Measurements from ENCODE around the gene CNDP1.
"Not testable (repeated sequence)": the region's sequence is repeated elsewhere in the genome, so short reads cannot be mapped to it uniquely, and the experiment has no call there.

Gene CNDP1

GRCh38 chr18:74549591-74550104 lies 15.3 kb downstream of the CNDP1 start:
- DNase-seq: no peak

GRCh38 chr18:74550886-74551285 lies 16.6 kb downstream of the CNDP1 start:
- DNase-seq: no peak

DNA sequence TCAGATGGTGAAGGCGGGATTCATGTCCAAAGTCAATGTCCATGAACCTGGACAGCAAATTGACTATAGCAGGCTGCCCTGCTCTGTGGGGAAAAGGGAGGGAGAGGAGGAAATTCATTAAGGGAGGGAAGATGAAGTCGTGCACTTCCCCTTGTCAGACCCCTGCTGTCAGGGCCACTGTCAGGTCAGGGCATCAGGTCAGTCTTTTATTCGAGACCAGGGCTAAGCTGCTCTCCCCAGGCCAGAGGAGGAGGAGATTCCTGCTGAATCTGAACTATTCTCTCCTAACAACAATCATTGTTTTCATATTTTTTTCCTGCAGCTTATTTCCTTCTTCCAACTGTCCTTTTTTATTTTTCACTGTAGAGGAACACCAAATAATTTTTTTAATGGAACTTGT lies 17.2 kb downstream of the CNDP1 start:
- no peak for DNase-seq

- DNase-seq: peak; percentile 69 to 79
These were observed 17.7 kb downstream of the CNDP1 start for GRCh38 chr18:74551936-74552555.

DNA sequence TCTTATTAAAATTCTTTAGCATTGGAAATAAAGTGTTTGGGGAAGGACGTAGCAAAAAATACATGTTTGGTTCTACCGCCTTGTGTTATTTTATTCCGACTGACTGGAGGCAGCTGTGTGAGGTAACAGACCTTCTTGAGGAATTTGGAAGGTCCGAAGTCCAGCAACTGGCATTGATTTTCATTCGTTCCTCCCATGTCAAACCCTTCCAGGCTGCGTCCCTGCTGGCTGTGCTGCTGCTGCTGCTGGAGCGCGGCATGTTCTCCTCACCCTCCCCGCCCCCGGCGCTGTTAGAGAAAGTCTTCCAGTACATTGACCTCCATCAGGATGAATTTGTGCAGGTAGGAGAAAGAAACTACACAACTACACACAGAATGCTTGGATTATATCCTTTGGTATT lies 21.8 kb downstream of the CNDP1 start:
- DNase-seq: no peak

DNA sequence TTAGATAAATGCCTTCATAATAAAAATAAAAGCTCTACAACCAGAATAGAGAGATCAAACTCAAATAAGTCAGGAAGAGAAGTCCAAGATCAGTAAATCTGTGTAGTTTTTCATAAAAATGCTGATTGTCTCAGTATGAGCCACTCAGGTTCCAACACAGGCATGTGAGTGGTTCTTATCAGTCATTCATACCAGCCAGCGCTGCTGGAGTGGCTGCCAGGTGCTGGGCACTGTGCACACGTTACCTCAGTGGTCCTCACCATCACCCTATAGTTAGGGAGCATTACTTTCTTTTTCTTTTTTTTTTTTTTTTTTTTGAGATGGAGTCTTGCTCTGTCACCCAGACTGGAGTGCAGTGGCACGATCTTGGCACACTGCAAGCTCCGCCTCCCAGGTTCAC lies 23.8 kb downstream of the CNDP1 start:
- no peak for DNase-seq

GRCh38 chr18:74562131-74562730 lies 27.9 kb downstream of the CNDP1 start:
- DNase-seq: no peak

DNA sequence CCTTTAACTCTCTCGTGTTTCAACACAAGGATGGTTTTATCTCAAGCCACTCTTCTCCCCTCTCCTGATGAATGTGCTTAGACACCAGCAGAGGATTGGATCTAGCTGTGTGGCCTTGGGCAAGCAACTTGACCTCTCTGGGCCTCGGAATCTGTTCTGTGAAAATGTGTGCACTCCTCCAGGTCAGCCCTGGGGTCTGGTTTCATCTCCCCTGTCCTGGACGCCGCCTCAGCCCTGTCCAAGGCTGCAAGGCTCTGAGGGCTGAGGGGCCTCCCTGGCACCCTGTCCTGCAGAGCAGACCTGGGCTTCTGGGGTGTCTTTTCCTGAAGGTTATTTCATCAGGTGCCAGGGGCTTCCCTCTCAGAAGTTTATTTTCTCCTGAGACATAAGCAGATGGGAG lies 28.5 kb downstream of the CNDP1 start:
- DNase-seq: no peak

GRCh38 chr18:74563999-74564398 lies 29.7 kb downstream of the CNDP1 start:
- no peak for DNase-seq

DNA sequence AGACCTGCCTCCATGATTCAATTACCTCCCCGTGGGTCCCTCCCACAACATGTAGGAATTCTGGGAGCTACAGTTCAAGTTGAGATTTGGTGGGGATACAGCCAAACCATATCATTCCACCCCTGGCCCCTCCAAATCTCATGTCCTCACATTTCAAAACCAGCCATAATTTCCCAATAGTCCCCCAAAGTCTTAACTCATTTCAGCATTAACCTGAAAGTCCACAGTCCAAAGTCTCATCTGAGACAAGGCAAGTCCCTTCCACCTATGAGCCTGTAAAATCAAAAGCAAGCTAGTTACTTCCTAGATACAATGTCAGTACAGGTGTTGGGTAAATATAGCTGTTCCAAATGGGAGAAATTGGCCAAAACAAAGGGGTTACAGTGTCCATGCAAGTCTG lies 30.9 kb downstream of the CNDP1 start:
- not testable (repeated sequence) for DNase-seq

DNA sequence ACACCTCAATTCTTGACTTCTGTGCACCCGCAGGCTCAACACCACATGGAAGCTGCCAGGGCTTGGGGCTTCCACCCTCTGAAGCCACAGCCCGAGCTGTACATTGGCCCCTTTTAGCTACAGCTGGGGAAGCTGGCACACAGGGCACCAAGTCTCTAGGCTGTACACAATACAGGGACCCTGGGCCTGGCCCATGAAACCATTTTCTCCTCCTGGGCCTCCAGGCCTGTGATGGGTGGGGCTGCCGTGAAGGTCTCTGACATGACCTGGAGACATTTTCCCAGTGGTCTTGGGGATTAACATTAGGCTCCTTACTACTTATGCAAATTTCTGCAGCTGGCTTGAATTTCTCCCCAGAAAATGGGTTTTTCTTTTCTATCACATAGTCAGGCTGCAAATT lies 31.7 kb downstream of the CNDP1 start:
- not testable (repeated sequence) for DNase-seq

DNA sequence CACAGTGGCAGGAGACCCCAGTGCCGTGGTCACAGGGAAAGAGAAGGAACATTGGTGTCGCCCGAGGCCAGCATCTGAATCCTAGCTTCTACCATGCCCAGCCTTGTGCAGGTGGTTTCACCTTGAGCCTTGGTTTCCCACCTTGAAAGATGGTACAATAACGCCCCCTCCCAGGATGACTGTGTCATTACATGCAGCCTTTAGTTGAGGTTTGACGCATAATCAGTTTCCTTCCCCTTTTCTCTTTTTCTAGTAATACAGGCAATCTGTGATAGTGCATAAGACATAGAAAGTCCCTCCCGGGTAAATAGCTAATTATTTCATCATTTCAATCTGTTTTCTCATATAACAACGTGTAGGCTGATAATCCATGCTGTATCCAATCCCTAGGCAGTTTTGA lies 33.5 kb downstream of the CNDP1 start:
- no peak for DNase-seq

GRCh38 chr18:74569401-74569800 lies 35.1 kb downstream of the CNDP1 start:
- DNase-seq: no peak

DNA sequence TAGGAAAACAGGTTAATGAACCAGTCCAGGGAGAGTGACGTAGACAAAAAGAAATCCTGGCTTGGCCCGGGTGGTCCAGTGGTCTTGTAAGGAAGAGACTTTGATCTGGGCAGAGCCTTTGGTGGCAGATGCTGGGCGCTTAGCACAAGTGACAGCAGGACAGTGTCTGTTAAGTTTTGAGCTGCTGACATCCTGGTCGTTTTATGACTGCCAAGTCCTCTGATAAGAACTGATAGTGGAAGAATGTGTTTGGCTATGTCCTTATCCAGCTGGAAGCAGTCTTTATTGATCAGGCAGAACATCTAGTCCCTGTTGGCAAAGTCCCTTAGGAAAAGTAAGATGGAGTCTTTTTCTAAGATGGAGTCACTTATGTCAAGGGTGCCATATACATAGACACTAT lies 36.0 kb downstream of the CNDP1 start:
- DNase-seq: no peak

DNA sequence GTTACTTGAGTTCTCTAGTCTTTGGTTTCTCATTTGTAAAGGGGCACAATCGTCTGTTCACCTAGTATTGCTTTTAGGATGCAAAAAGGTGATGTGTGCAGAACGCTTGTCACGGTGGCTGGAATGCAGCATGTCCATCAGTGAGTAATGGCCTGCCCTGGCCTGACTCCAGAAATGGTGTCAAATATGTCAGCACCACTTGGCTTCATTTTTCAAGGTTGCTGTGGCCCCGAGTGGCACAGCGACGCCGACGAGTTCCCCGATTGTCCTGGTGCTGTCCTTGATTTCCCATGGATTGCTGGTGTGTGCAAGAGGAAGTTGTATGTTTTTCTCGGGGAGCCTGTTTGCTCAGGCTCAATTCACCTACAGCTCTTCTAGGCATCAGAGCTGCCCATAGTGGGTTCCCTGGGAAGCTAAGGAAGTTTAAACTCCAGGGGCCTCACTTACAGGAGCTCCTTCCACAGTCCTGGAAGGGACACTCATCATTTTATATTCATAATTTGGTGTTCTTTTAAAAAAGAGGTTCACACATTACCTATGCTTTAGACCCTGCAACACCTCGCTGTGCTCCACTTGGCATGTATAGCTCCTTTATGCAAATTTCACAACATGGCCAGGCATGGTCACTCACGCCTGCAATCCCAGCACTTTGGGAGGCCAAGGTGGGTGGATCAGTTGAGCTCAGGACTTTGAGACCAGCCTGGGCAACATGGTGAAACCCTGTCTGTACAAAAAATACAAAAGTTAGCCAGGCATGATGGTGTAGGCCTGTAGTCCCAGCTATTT lies 37.8 kb downstream of the CNDP1 start:
- no peak for DNase-seq

DNA sequence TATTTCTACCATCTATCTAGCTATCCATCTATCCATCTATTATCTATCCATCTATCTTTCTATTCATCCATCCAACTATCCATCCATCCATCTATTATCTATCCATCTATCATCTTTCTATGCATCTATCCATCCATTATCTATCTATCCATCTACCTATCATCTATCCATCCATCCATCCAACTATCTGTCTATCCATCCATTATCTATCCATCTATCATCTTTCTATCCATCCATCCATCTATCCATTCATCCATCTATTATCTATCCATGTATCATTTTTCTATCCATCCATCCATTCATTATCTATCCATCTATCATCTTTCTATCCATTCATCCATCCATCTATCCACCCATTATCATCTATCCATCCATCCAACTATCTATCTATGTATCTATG lies 38.8 kb downstream of the CNDP1 start:
- DNase-seq: no peak

- DNase-seq: no peak
These were observed 40.6 kb downstream of the CNDP1 start for GRCh38 chr18:74574916-74575315.

DNA sequence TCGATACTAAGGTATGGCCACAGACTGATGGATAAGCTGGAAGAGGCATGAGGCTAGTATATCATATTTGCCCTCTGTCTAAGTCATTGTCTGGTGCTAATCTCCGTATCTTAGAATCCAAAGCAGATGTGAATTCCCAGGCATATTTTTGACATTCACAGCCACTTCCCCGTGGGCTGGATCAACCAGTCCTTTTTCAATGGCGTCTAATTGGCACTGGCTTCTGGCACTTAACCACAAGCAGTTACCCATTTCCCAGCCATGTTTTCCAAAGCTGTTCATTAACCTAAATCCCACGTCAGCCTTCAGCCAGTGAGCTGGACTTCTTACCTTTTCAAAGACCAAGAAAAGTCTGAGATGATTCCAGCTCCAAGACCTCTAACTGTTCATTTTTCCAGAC lies 42.7 kb downstream of the CNDP1 start:
- DNase-seq: no peak

DNA sequence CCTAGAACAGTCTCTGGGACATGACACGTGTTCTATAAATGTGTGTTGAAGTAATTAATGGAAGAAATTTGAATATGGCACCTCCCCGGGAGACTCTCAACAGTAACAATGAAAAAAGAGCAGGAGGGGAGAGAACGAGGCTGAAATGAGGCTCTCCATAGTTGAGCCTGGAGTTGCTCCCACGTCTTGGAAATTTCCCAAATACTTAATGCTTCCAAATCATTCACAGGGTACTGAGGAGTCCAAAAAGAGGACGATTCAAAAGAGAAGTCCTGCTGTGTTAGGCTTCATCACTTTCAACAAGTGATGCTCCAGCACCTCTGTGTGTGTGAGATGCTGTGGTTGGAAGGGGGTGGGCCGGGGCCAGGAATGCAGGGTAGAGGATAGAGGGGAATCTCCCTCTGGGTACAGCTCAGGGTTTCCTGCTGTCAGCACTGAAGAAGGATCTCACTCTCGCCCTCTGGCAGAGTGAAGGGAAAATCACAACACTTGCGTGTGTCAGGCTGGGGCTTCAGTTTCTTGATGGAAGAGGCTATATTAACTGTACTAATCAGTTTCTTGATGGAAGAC lies 45.3 kb downstream of the CNDP1 start:
- no peak for DNase-seq

DNA sequence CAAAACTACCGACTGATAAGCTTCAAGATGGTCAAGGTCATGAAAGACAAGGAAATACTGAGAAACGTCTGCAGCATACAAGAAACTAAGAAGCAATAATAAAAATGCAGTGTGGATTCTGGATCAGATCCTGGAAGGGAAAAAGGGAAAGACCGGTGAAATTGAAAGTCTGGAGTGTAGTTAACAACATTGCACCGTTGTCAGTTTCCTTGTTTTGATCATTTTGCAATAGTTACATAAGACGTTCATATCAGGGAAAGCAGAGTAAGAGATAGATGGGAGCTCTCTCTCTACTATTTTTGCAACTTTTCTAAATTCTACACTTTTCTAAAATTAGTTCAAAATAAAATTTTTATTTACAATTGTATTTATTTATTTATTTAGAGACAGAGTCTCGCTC lies 48.3 kb downstream of the CNDP1 start:
- no peak for DNase-seq

DNA sequence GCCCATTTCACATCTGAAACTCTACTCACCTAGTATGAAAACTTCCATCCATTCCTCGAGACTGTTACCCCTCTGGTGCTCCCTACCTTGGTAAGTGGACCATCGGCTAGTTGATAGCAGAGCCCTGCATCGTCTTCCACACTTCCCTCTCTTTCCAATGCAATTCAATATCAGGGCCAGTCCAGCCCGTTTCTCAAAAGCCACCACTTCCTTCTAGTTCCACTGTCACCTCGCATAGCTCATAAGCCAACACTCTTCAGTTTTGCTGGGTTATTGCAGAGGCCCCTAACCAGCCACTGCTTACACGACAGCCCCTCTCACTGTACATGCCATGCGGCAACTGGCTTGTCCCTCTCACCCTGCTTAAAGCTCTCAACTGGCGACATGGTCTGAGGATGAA lies 53.1 kb downstream of the CNDP1 start:
- no peak for DNase-seq

GRCh38 chr18:74589021-74589420 lies 54.7 kb downstream of the CNDP1 start:
- DNase-seq: no peak

- DNase-seq: no peak
These were observed 55.5 kb downstream of the CNDP1 start for GRCh38 chr18:74589811-74590210.

GRCh38 chr18:74590671-74591070 lies 56.4 kb downstream of the CNDP1 start:
- no peak for DNase-seq
